Progenitor cell of endocrine pancreas (in vitro differentiated cells): Measurements from ENCODE around the gene IQGAP2. TPM values are rescaled to one million over a fixed set of nuclear protein-coding genes. Genes with fewer than 3 reads are reported as not detected.

Experiments used
- DNase-seq: peaks from one replicate; pipeline ENCODE4 v3.0.0; 2021; ENCODE audit warnings: low spot score; ENCODE audit not compliant: unreplicated experiment
- H3K27ac Mint-ChIP-seq: 2 replicates; pipeline ENCODE4 v1.8.0; 2021; ENCODE audit warnings: mild to moderate bottlenecking, moderate library complexity, mixed read lengths
- H3K27me3 Mint-ChIP-seq: 2 replicates; pipeline ENCODE4 v1.8.0; 2021; ENCODE audit warnings: mixed read lengths
- H3K36me3 Mint-ChIP-seq: 2 replicates; pipeline ENCODE4 v1.8.0; 2022; ENCODE audit warnings: mixed read lengths; ENCODE audit not compliant: insufficient read depth
- H3K4me1 Mint-ChIP-seq: 2 replicates; pipeline ENCODE4 v1.8.0; 2021; ENCODE audit warnings: low read depth, mixed read lengths
- H3K4me3 Mint-ChIP-seq: 2 replicates; pipeline ENCODE4 v1.8.0; 2021; ENCODE audit warnings: low read depth, mild to moderate bottlenecking, moderate library complexity, mixed read lengths
- H3K9me3 Mint-ChIP-seq: 2 replicates; pipeline ENCODE4 v1.8.0; 2021; ENCODE audit warnings: low read depth, mixed read lengths
- CTCF ChIP-seq: fragments of 200-600 bp; sonication (generic); IDR thresholded peaks from one replicate; pipeline ENCODE4 v1.5.0; 2021; ENCODE audit warnings: antibody characterized with exemption, mild to moderate bottlenecking; ENCODE audit not compliant: unreplicated experiment
- total RNA-seq: library from RNA; stranded (reverse); gene quantifications from 2 replicates; pipeline ENCODE4 v1.2.1, GENCODE V29; 2021

The IQGAP2 gene
- total RNA-seq, 1 donor from 2014 or later = 16.7 TPM

- no peak for DNase-seq
- Mint-ChIP-seq H3K27me3 (no peaks in the 10 kb centered on the region), H3K36me3 (peaks cover 1% of the 10 kb centered on the region), H3K4me3 (no peak overlapping the region), H3K9me3 (no peaks in the 10 kb centered on the region), H3K4me1 (no peaks in the 10 kb centered on the region), H3K27ac (no peak overlapping the region)
- no peak for TF ChIP-seq CTCF
Measured at GRCh38 chr5:76445063-76445462, 42.0 kb downstream of the IQGAP2 start.

DNA sequence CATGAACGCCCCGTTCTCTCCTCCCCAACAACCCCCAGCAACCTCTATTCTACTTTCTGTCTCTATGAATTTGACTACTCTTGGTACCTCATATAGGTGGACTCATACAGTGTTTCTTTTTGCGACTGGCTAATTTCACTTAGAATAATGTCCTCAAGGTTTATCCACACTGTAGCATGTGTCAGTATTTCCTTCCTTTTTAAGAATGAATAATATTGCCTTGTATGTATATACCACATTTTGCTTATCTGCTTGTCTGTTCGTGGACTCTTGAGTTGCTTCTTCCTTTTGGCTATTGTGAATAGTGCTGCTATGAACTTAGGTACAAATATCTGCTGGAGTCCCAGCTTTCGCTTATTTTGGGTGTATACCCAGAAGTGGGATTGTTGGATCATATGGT is 42.7 kb downstream of the IQGAP2 start:
- Mint-ChIP-seq H3K27ac (no peak overlapping the region), H3K27me3 (no peaks in the 10 kb centered on the region), H3K9me3 (no peaks in the 10 kb centered on the region), H3K4me3 (no peak overlapping the region), H3K4me1 (no peaks in the 10 kb centered on the region), H3K36me3 (peaks cover 1% of the 10 kb centered on the region)
- no peak for DNase-seq
- TF ChIP-seq CTCF = no peak

- TF ChIP-seq CTCF = no peak
- Mint-ChIP-seq H3K9me3 (no peaks in the 10 kb centered on the region), H3K27ac (no peak overlapping the region), H3K27me3 (no peaks in the 10 kb centered on the region), H3K4me1 (no peaks in the 10 kb centered on the region), H3K36me3 (no peaks in the 10 kb centered on the region), H3K4me3 (no peak overlapping the region)
- DNase-seq = no peak
Measured at GRCh38 chr5:76446776-76447175, 43.7 kb downstream of the IQGAP2 start.

DNA sequence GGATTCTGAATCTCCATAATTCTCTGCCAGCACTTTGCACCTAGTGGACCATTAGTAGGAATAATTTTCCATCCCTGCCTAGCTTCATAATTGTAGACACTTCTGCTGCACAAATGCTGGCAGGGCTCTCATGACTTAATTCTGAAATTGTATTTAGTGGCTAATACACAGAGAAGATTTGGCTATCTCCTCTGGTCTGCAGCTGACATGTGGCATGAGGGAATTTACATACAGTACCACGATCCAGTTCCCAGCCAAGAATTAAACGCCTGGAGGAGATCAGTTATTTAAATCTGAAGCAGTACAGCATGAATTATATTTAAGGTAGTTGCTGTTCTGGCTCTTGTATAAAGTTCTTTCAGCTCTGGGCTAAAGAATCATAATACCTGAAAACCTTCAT is 46.5 kb downstream of the IQGAP2 start:
- no peak overlapping the region for H3K4me3 Mint-ChIP-seq
- no peaks in the 10 kb centered on the region for H3K4me1 Mint-ChIP-seq
- no peak for TF ChIP-seq CTCF
- no peaks in the 10 kb centered on the region for H3K36me3 Mint-ChIP-seq
- no peak for DNase-seq
- no peak overlapping the region for H3K27ac Mint-ChIP-seq
- H3K27me3 Mint-ChIP-seq = no peaks in the 10 kb centered on the region
- no peaks in the 10 kb centered on the region for H3K9me3 Mint-ChIP-seq

DNA sequence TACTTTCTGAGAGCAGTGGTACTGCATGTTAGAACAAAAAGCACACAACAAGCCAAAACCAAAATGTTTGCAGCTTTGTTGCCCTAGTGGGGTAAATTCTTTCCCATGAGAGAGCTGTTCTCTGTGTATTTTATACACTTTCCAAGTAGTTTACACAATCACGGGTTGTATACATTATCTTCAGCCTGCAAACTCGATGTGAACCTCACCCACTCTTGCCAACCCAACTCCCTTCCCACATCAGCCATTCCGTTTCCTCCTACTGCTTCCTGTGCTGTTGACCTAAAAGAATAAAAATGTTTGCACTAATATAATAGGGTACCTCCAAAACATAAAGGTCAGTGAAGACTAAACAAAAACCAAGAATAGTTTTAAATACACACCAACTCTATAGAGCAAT is 47.0 kb downstream of the IQGAP2 start:
- no peak for TF ChIP-seq CTCF
- Mint-ChIP-seq H3K36me3 (no peaks in the 10 kb centered on the region), H3K27ac (no peak overlapping the region)

More for the DNA sequence above, 47.0 kb downstream of the IQGAP2 start:
- no peaks in the 10 kb centered on the region for H3K4me1 Mint-ChIP-seq
- no peaks in the 10 kb centered on the region for H3K27me3 Mint-ChIP-seq
- no peak for DNase-seq
- no peak overlapping the region for H3K4me3 Mint-ChIP-seq
- H3K9me3 Mint-ChIP-seq = no peaks in the 10 kb centered on the region
